NCI-H446 (cell line): ENCODE measurements around the gene THSD7B.
"Not testable (repeated sequence)": the region's sequence is repeated elsewhere in the genome, so short reads cannot be mapped to it uniquely, and the experiment has no call there.

Experiments used
- DNase-seq, 2 experiments: peaks; one replicate each; lab custom pipeline; 2025; lab: John Stamatoyannopoulos, UW

Gene THSD7B

DNA sequence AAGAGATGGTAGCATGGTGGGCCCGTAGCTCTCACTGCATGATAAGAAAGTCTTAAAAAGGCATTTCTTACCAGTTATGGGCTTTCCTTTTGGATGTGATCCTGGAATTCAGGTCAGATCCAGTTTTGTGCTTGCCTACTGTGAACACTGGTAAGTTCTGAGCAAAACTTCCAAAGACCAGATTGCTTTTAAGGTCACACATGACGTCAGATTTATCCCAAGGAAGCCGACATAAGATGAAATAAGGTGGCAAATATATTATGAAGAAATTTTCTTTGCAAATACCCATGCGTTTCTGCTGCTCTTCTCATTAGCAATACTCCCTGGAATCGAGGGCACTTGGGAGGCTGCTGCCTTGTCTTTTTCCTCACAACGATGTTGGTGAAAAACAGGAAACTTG lies 782.5 kb downstream of the THSD7B start:
- DNase-seq = no peak

- no peak for DNase-seq
Measured at GRCh38 chr2:137566387-137566786, 801.0 kb downstream of the THSD7B start.

- no peak for DNase-seq
Measured at GRCh38 chr2:137570484-137570883, 805.1 kb downstream of the THSD7B start.

- DNase-seq = not testable (repeated sequence)
Measured at GRCh38 chr2:137587834-137588233, 822.5 kb downstream of the THSD7B start.

DNA sequence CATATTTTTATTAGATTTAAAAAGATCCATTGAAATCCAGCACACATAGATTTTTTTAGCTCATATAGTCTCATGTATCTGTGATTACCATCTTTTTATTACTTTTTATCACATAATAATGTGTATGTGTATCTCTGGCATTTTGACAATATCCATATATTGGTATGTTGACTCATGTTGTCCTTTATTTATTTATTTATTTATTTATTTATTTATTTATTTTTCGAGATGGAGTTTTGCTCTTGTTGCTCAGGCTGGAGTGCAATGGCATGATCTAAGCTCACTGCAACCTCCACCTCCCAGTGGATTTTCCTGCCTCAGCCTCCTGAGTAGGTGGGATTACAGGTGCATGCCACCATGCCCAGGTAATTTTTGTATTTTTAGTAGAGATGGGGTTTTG lies 823.2 kb downstream of the THSD7B start:
- not testable (repeated sequence) for DNase-seq

- DNase-seq = no peak
Measured at GRCh38 chr2:137590102-137590501, 824.8 kb downstream of the THSD7B start.

DNA sequence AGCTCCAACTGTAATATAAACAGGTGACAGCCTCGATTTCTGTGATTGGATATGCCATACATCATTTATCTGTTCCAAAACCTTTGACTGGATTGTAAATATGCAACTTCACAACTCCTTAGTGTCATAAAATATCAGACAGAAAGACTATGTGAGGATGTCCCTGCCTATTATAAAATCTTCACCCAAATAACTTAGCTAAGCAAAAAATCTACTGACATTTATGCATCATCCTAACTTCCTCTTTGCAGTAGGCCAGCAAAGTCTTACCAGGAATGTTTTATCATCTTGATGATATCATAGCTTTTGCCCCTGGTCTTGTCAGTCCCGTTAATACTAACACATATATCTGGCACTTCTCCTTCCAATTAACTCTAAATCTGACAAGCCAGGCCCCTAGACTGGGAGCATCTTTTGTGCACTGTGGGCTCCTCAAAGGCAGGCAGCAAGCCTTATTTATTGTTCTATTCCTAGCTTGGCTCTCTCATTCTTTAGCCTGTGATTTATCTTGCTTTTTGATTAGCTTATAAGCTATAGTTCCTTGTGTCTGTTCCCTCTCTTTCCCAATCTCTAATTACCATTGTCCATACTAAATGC lies 842.5 kb downstream of the THSD7B start:
- DNase-seq = no peak

GRCh38 chr2:137638932-137639331 lies 873.6 kb downstream of the THSD7B start:
- DNase-seq = no peak

GRCh38 chr2:137644731-137645130 lies 879.4 kb downstream of the THSD7B start:
- DNase-seq = peak in 1 of 2 experiments; percentile 53

- DNase-seq = no peak
Measured at GRCh38 chr2:137654046-137654445, 888.7 kb downstream of the THSD7B start.

GRCh38 chr2:137655814-137656213 lies 890.5 kb downstream of the THSD7B start:
- peak in 1 of 2 experiments; percentile 6 for DNase-seq

DNA sequence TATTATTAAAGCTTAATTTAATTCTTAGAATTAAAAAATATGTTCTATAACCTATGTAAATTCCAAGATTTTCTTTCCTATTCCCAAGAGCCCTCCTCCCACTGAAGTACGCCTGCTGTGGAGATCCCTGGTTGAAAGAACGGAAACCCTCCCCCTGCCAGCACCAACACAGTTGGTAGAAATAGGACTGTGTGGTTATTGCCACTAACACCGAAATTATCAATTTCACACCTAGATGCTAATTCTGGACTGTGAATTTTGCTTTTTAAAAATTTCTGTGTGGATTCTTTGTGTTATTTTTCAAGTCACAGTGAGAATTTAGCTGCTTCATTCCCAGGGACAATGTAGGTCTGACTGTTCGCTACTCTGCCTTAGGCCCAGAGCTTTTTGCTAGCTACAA lies 893.1 kb downstream of the THSD7B start:
- no peak for DNase-seq

GRCh38 chr2:137659616-137660015 lies 894.3 kb downstream of the THSD7B start:
- peak; percentile 22 to 62 for DNase-seq

GRCh38 chr2:137670111-137670510 lies 904.8 kb downstream of the THSD7B start:
- no peak for DNase-seq

- peak in 1 of 2 experiments; percentile 9 for DNase-seq
Measured at GRCh38 chr2:137672989-137673552, 907.7 kb downstream of the THSD7B start.

DNA sequence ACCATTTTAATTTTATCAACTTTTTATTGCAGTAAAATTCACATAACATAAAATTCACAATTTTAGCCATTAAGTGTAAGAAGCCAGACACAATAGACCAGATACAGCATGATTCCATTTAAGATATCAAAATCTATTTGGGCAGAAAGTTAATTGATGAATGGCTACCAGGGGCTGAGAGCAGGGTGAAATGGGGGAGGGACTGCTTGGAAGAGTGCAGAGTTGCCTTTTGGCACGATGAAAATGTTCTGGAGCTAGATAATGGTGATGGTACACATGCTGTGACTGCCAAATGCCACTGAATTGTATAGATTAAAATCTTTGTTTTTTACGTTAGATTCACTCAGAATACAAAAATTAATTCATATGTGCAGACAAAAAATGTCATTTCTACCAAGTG lies 909.6 kb downstream of the THSD7B start:
- no peak for DNase-seq

DNA sequence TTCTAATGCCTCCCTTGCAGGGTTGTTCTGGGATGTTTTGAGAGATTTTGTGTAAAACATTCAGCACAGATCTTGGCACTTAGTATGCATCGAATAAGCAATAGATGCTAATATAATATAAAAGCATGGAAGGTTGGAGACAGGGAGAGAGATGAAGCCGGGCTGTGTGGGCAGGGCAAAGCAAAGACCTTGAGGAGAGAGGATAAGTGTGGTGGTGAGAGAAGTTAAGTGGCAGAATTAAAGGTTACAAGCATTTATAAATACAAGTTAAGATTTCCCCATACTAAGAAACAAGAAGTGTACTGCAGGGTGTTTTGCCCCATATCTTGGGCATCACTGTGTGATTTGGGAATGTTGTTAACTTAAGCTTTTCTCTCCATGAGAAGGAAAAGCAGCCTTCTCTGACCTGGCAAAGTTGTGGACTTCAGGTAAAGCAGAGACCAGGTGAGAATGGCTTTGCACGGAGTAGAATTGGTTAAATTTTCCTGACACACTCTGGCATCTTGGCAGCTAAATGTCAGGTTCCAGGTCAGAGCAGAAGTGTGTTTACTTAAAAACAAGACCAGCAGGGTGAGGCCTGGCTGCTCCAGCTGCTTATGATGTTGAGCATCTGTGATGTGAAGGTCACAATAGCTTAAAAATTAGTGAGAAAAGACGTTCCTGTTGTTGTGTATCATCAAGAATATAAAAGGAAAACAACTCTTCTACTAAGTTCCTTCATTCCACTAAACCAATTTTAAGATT lies 910.4 kb downstream of the THSD7B start:
- DNase-seq = no peak

- no peak for DNase-seq
Measured at GRCh38 chr2:137676346-137676745, 911.0 kb downstream of the THSD7B start.

GRCh38 chr2:137677466-137677865 lies 912.1 kb downstream of the THSD7B start:
- DNase-seq = peak in 1 of 2 experiments; percentile 17

DNA sequence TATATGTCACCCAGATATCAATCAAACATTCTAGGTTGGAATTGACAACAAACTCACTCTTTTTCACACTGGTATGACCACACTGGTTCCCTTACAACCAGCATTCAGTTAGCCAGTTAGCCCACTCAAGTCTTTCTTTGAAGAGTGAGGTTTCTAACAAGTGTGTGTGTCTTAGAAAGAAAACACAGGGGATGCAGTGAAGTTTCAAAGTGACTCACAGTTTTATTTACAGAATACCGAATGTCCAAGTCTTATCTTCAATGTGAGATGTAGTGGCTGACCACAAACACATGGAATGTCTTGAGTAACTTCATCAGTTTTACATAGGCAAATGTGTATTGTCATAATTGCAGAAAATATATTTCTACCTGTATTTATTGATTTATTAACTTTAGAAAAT lies 924.2 kb downstream of the THSD7B start:
- no peak for DNase-seq

- no peak for DNase-seq
Measured at GRCh38 chr2:137693534-137693933, 928.2 kb downstream of the THSD7B start.

- DNase-seq = no peak
Measured at GRCh38 chr2:137696916-137697315, 931.6 kb downstream of the THSD7B start.

DNA sequence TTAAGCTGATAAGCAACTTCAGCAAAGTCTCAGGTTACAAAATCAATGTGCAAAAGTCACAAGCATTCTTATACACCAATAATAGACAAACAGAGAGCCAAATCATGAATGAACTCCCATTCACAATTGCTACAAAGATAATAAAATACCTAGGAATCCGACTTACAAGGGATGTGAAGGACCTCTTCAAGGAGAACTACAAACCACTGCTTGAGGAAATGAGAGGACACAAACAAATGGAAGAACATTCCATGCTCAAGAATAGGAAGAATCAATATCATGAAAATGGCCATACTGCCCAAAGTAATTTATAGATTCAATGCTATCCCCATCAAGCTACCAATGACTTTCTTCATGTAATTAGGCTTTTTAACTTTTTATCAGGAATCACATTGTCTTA lies 934.9 kb downstream of the THSD7B start:
- DNase-seq = not testable (repeated sequence)
